NCI-H345 (cell line): ENCODE results near the gene UBE2G1.
"Not testable (repeated sequence)": the region's sequence is repeated elsewhere in the genome, so short reads cannot be mapped to it uniquely, and the experiment has no call there.

ENCODE experiments used
- DNase-seq: peaks from one replicate; lab custom pipeline; 2025; lab: John Stamatoyannopoulos, UW

Gene UBE2G1, protein sequence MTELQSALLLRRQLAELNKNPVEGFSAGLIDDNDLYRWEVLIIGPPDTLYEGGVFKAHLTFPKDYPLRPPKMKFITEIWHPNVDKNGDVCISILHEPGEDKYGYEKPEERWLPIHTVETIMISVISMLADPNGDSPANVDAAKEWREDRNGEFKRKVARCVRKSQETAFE

DNA sequence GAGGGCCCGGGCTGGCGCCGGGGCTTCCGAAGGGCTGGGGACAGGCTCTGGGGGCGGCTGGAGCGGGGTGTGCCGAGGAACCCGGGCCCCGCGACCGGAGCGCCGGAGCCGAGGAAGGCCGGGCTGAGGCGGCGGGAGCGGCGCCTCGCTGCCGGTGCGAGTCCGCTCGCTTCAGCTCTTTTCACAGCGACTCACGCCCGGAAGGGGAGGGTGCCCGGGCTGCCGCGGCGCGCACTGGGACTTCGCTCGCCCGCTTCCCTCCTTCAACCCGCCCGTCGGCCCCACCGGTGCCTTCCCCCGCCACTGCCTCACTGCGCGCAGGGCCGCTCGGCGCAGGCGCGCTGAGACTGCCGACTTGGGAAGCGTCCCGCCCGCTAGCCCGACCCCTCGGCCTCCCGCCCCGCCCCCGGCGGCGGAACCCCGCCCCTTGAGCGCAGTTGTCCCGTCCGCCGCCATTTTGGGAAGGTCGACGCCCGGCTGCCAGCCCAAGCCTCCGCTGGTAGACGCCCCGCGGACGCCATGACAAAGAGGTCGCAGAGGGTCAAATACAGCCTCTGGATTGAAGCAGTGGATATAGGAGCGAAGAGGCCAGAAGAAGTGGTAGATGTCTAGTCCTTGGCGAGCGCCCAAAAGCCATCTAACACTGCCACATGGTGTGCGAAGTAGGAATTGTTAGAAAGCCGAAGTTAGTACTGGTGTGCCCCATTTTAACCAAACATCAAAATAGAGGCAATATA, at the start of gene UBE2G1:
TSS of gene UBE2G1 (minus strand) at position 349 of the 737 bp plus-strand sequence. CDS start 359 bp downstream, outside the sequence.
- DNase-seq: peak; percentile 94

DNA sequence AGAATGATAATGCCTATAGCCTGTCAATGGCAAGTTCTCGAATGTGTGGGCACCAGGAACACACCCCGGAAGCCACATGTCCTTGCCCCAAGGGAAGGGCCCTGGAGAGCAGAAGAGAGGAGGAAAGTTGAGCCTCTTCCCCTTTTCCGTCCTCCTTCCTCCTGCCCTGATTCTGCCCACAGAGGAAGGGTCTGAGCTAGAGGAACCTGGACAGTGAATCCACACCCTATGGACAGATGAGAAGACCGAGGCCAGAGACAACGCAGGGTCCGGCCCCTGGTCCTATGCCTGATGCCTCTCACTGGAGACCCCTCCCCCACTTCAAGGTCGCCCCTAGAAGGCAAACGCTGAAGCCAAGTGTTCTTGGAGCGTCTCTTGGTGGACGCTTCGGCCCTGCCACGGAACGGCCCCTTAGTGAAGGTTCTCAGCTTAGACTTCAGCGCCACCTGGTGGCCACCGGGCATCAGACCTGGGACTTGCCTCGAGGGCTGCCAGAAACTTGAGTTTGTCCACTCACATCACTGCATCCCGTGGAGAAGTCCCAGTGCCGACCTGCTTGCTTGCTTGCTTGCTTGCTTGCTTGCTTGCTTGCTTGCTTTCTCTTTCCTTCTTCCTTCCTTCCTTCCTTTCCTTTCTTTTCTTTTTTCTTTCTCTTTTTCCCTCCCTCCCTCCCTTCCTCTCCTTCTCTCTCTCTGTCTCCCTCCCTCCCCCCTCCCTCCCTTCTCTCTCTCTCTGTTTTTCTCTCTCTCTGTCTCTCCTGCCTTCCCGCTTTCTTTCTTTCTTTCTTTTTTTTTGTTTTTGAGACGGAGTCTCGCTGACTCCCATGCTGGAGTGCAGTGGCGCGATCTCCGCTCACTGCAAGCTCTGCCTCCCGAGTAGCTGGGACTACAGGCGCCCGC, 46.7 kb upstream of the UBE2G1 start:
- peak; percentile 75 for DNase-seq

DNA sequence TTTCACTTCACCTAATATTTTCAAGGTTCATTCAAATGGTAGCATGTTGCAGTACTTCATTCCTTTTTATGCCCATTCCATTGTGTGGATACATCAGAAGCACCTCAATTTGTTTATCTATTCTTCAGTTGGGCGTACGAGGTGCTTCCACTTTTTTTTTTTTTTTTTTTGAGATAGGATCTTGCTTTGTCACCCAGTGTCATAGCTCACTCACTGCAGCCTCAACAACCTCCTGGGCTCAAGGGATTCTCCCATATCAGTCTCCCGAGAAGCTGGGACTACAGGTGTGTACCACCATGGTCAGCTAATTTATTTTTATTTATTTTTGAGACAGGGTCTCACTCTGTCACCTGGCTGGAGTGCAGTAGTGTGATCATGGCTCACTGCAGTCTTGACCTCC, 44.7 kb upstream of the UBE2G1 start:
- no peak for DNase-seq

DNA sequence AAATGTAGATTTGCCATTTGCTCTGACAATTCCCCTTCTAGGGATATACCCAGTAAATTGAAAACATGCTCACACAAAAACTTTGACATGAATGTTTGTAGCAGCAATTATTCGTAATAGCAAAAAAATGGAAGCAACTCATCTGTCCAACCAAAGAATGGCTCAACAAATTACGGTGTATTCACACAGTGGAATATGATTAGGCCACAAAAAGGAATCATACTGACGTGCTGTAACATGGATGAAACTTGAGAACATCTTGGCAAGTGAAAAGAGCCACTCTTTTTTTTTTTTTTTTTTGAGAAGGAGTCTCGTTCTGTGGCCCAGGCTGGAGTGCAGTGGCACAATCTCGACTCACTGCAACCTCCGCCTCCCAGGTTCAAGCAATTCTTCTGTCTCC, 43.2 kb upstream of the UBE2G1 start:
- no peak for DNase-seq

DNA sequence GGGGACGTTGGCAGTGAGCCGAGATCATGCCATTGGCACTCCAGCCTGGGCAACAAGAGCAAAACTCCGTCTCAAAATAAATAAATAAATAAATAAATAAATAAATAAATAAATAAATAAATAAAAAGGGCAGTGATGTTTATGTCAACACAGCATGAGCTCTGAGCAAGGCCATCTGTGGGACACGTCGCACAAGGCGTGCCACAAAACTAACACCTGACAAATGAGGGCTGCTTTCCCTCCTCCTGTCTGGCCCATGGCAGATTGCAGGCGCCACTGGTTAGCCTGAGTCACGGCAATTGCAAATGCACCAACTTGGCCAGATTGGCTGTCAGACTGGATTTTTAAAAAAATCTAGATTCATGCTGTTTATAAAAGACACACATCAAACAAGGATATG, 41.4 kb upstream of the UBE2G1 start:
- DNase-seq: no peak

DNA sequence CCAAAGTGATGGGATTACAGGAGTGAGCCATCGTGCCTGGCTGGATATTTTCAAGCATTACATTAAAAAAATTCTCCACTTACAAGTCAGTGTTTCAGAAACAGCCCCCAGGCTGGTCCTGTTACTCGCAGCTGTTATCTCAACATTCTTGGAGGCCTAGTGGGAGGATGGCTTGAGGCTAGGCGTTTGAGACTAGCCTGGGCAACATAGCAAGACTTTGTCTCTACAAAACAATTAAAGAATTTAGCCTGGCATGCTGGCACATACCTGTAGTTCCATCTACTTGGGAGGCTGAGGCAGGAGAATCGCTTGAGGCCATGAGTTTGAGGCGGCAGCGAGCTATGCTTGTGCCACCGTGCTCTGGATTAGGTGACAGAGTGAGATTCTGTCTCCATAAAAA, 40.7 kb upstream of the UBE2G1 start:
- DNase-seq: no peak

DNA sequence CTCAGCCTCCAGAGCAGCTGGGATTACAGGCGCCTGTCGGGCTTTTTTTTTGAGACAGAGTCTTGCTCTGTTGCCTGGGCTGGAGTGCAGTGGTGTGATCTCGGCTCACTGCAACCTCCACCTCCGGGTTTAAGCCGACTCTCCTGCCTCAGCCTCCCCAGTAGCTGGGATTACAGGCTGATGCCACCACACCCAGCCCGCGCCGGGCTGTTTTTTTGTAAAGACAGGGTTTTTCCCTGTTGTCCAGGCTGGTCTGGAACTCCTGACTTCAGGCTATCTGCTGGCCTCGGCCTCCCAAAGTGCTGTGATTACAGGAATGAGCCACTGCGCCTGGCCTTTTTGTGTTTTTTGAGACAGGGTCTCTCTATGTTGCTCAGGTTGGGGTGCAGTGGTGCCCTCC, 39.9 kb upstream of the UBE2G1 start:
- no peak for DNase-seq

DNA sequence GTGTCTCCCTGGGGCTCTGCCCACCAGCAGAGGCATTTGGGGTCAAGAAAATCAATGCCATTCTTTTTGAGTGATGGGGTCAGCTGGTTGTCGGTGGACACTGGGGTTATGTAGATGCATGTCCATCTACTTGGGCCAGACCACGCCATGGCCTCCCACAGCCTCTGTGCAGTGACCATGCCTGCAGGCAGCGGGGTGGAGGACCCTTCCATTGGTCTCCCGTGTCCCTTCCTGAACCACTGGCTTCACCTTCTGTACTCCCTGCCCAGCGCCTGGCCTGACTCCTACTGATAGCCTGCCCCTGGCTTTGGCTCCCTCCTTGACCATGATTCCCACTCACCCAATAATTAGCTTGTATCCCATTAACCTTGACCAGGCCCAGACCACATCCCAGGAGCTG, 39.2 kb upstream of the UBE2G1 start:
- DNase-seq: no peak

DNA sequence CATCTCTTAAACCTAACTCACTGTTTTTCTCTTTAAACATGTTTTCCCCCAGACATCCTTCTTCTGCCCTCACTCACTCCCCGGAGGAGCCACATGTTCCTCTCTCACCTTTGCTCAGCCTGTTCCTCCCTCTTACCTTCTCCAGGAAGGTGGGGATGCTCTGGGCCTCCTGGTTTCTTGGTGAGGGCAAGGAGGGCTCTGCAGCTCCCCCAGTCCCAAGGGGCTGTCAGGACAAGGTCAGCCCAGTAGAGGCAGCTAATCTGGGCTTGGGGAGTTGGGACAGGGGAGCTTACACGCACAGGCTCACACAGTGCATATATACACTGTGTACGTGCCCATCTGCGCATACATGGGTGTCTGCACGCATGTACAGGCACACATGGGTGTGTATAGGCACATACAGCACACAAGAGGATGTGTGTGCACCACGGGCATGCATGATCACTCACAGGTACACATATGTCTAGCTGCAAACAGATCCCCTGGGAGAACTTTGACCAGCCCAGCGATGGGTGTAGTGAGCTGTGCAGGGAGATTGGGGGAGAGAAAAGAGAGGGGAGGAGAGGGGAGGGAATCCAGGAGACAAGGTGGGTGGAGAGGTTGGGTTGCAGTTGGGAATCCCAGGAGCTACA, 38.7 kb upstream of the UBE2G1 start:
- no peak for DNase-seq

DNA sequence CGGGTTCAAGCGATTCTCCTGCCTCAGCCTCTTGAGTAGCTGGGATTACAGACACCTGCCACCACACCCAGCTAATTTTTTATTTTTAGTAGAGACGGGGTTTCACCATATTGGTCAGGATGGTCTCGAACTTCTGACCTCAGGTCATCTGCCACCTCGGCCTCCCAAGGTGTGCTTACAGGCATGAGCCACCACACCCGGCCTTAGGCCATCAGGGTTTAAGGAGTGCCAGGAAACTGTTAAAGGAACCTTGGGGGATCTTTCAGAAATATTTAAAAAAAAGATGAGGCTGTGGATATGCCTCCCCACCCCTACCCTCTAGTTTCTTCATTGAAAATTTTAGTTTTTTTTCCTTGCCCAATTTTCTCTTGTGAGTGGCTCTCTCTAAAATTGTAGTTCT, 31.4 kb upstream of the UBE2G1 start:
- DNase-seq: no peak

DNA sequence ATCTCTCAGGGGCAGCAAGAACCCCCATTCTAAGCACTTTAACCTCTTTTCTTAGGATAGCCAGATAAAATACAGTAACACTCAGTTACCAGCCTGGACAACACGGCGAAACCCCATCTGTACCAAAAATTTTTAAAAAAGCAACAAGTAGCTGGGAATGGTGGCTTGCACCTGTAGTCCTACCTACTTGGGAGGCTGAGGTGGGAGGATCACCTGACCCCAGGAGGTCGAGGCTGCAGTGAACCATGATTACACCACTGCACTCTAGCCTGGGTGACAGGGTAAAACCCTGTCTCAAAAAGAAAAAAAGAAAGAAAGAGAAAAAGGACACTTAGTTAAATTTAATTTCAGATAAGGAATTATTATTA, 28.6 kb upstream of the UBE2G1 start:
- no peak for DNase-seq

DNA sequence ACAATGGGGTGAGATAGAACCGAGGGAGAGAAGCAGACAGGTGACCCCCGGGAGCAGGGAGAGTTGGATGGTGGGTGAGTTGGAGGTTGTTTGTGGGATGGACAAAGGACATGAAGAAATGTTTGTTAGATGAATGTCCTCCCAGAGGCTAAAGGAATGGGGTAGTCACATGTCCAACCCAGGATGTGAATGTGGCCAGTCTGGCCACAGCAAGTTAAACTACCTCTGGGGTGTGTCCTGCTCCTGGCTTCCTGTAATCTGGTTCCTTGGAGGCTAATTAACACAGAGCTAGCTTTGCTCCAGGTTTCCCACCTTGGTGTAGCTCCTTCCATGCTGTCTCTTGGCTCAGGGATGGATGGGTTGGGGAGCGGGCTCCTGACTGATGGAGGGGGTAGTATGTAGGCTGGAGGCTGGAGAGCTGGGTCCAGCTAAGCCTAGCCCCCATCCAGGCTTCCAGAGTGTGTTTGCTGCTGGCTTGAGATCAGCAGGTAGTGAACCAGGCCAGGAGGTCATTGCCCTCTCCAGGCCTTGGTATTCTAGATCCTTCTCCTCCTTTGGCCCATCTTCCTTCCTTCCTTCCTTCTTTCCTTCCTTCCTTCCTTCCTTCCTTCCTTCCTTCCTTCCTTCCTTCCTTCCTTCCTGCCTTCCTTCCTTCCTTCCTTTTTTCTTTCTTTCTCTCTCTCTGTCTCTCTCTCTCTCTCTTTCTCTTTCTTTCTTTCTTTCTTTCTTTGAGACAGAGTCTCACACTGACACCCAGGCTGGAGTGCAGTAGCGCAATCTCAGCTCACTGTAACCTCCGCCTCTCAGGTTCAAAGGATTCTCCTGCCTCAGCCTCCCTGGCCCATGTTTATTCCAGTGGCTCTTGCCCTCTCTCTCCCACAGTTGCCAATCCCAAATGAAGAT, 28.0 kb upstream of the UBE2G1 start:
- DNase-seq: no peak

DNA sequence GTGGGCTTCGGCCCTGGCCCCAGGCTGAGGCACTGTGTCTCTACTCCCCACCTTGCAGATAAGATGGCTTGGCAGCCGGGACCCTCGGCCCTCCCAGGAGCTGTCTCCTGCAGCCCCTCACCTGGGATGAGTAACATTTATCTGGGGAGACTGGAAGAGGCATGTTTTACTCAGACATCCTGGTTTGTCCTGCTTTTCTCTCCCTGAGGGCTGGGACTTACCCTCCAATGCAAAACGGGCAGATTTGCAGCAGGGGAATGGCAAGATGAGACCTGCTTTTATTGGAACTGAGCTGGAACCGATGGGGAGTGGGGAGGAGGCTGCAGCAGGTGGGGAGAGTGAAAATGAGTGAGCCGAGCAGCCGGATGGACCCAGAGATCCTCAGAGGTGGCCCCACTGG, 27.3 kb upstream of the UBE2G1 start:
- DNase-seq: no peak

DNA sequence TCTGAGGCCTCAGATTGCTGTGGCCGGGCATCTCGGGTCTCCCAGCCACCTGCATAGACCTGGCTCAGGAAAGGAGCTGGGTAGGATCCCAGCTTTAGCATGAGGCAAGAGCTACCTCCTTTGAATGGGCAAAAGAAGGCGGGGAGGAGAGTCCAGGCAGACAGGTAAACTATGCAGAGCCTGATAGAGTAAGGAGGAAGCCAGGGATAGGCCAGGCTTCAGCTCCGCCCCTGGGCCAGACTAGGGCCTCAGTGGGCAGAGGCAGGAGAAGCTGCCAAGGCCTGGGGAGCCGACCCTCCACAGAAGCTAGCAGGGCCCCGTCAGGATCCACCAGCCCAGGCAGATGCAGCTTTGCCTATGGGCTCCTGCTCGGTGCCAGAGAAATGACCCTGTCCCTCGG, 22.6 kb upstream of the UBE2G1 start:
- no peak for DNase-seq

DNA sequence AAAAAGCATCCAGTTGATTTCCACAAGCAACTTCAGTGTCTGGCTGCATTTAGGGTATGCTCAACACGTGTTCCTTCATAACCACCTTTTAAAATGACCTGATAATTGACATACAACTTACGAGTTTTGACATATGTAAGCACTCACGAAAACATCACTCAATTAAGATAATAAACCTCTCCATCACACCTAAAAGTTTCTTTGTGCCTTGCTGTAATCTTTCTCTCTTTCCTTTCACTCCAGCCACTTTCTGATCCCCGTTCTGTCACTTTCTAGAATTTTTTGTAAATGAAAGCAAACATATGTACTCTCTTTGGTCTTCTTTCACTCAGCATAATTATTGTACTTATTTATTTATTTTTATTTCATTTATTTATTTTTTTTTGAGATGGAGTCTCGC, 20.7 kb upstream of the UBE2G1 start:
- DNase-seq: no peak

DNA sequence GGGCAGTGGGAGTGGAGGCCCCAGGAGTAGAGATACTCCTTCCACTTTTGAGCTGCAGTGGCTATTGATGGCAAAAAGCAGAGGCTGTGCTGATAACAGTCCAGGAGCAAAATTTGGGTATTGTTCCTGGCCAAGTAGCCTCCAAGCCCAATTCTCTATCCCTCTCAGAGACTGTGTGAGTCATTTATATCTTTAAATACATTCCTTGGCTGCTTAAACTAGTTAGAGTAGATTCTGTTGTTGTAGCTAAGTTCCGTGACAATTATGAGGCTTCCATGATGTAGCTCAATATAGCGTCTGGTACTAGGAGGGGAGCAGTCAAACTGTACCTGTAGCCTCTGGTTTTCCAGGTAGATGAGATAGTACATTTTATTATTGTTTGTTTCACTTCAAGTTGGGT, 19.9 kb upstream of the UBE2G1 start:
- no peak for DNase-seq

DNA sequence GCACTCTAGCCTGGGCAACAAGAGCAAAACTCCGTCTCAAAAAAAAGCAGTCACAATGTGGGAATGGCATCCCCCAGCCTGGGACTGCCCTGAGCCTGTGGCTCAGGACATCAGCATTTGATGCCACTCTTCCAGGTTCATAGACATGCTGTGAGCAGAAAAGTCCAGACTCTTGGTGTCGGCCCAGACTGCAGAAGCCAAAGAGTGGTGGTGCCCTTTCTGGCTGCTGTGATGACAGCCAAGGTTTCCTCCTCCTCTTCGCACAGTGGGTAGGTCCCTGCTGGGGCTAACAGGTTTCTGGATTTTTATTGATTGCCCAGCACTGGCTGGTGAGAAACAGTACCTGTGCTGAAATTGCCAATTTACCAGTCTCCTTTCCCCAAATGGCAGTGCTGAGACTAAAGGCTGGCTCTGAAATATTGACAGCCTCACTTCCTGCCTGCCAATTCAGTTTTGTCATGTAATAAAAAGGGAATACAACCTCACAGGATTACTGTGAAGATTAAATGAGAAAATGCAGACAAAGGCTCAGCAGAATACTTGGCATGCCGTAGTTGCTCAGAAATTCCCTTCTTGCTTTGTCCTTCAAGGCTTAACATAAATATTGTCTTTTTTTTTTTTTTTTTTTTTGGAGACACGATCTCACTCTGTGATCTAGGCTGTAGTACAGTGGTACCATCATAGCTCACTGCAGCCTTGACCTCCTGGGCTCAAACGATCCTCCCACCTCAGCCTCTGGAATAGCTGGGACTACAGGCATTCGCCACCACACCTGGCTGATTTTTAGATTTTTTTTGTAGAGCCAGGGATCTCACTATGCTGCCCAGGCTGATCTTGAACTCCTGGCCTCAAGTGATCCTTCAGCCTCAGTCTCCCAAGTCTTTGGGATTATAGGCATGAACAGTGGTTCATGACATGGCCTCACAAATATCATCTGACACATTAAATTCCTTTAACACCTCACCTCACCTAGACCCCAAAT, 15.5 kb upstream of the UBE2G1 start:
- DNase-seq: no peak

DNA sequence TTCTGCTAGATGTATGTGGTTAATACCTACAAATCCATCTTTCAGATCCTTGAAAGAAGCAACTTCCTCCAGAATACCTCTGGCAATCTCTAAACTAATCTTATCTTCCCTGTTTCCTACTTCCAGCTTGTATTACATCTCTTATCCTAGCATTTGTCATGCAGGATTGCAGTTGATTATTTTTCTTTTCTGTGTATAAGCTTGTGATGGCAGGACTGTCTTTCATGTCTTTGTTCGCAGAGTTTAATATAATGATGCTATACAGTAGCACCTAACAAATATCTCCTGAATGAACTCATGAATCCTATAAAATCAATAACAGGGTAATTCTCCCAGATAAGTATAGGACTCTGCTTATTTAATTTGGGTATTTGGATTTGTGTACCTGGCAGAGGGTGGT, 12.2 kb upstream of the UBE2G1 start:
- no peak for DNase-seq

DNA sequence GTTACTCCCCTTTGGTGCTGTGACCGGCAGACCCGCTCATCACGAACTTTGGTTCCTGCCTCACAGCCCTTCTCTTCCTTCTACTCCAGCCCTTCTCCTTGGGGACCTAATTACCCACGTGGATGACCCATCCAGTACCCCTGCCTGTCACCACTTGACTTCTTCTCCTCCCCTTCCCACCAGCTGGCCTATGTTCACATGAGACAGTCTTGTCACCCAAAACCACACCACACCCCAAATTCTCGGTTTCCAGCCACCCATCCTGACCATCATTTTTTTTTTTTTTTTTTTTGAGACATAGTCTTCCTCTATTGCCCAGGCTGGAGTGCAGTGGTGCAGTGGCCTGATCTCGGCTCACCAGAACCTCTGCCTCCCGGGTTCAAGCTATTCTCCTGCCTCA, 10.8 kb upstream of the UBE2G1 start:
- DNase-seq: not testable (repeated sequence)

DNA sequence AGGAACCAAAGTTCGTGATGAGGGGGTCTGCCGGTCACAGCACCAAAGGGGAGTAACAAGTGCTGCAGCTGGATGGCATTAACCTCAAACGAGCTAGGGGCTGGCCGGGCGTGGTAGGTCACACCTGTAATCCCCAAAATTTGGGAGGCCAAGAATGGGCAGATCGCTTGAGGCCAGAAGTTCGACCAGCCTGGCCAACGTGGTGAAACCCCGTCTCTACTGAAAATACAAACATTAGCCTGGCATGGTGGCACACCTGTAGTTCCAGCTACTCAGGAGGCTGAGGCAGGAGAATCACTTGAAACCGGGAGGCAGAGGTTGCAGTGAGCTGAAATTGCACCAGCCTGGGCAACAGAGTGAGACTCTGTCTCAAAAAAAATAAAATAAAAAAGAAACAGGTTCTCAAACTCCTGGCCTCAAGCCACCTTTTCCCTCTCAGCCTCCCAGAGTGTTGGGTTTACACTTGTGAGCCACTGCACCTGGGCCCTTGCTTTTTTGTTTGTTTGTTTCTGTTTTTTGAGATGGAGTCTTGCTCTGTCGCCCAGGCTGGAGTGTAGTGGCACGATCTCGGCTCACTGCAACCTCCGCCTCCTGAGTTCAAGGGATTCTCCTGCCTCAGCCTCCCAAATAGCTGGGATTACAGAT, 9.4 kb upstream of the UBE2G1 start:
- DNase-seq: not testable (repeated sequence)
